SK-N-SH treated with all-trans-retinoic acid at 6 μM for 48 hours (cell line): Measurements from ENCODE around the gene ACTL8.
"Not testable (repeated sequence)": the region's sequence is repeated elsewhere in the genome, so short reads cannot be mapped to it uniquely, and the experiment has no call there.

Experiments used
- ATAC-seq: fragments of 200-7000 bp; cut with Tn5 transposase; 3 replicates; pipeline ENCODE4 v1.9.1; 2020; ENCODE audit warnings: mild to moderate bottlenecking, moderate library complexity
- ARNTL ChIP-seq: fragments of 450-650 bp; formaldehyde crosslinking; IDR thresholded peaks from 2 replicates; pipeline ENCODE4 v1.5.0; 2020; ENCODE audit warnings: low read depth, mild to moderate bottlenecking, moderate library complexity, borderline replicate concordance
- BACH2 ChIP-seq: fragments of 250-450 bp; sonication (Bioruptor Pico); IDR thresholded peaks from 2 replicates; pipeline ENCODE4 v1.9.0; 2021; ENCODE audit warnings: mild to moderate bottlenecking, borderline replicate concordance
- CSDC2 ChIP-seq: fragments of 250-450 bp; sonication (Bioruptor Pico); IDR thresholded peaks from 2 replicates; pipeline ENCODE4 v1.5.0; 2020; ENCODE audit warnings: mild to moderate bottlenecking, moderate library complexity
- GLIS3 ChIP-seq: fragments of 250-450 bp; sonication (Bioruptor Pico); IDR thresholded peaks from 2 replicates; pipeline ENCODE4 v1.5.0; 2020; ENCODE audit warnings: mild to moderate bottlenecking, moderate library complexity
- ISL1 ChIP-seq: fragments of 250-450 bp; sonication (Bioruptor Pico); IDR thresholded peaks from 2 replicates; pipeline ENCODE4 v2.1.2; 2022; ENCODE audit warnings: mild to moderate bottlenecking, moderate library complexity
- PPARA ChIP-seq: fragments of 250-450 bp; sonication (Bioruptor Pico); IDR thresholded peaks from 2 replicates; pipeline ENCODE4 v1.5.0; 2020; ENCODE audit warnings: mild to moderate bottlenecking, borderline replicate concordance
- RARB ChIP-seq: fragments of 250-450 bp; sonication (Bioruptor Pico); IDR thresholded peaks from 2 replicates; pipeline ENCODE4 v1.8.0; 2021; ENCODE audit warnings: mild to moderate bottlenecking, moderate library complexity
- SNAI2 ChIP-seq: fragments of 250-450 bp; sonication (Bioruptor Pico); IDR thresholded peaks from 2 replicates; pipeline ENCODE4 v1.5.0; 2020; ENCODE audit warnings: mild to moderate bottlenecking, moderate library complexity
- TCF4 ChIP-seq: fragments of 250-450 bp; sonication (Bioruptor Pico); IDR thresholded peaks from 2 replicates; pipeline ENCODE4 v1.8.0; 2021; ENCODE audit warnings: mild to moderate bottlenecking, moderate library complexity, borderline replicate concordance
- TOX ChIP-seq: fragments of 250-450 bp; sonication (Bioruptor Pico); IDR thresholded peaks from 2 replicates; pipeline ENCODE4 v1.8.0; 2021; ENCODE audit warnings: mild to moderate bottlenecking, moderate library complexity, borderline replicate concordance
- ZC3H10 ChIP-seq: fragments of 250-450 bp; sonication (Bioruptor Pico); IDR thresholded peaks from 2 replicates; pipeline ENCODE4 v1.5.1; 2021; ENCODE audit warnings: mild to moderate bottlenecking, moderate library complexity
- ZFP3 ChIP-seq: fragments of 250-450 bp; sonication (Bioruptor Pico); IDR thresholded peaks from 2 replicates; pipeline ENCODE4 v1.5.0; 2020; ENCODE audit warnings: mild to moderate bottlenecking, moderate library complexity
- ZFP30 ChIP-seq: fragments of 450-650 bp; formaldehyde crosslinking; IDR thresholded peaks from 2 replicates; pipeline ENCODE4 v1.5.0; 2022; ENCODE audit warnings: mild to moderate bottlenecking, moderate library complexity
- ZNF565 ChIP-seq: fragments of 450-650 bp; formaldehyde crosslinking; conservative IDR thresholded peaks from 2 replicates; pipeline ENCODE4 v1.5.0; 2020; ENCODE audit warnings: low read depth, mild to moderate bottlenecking, moderate library complexity
- ZNF70 ChIP-seq: fragments of 450-650 bp; formaldehyde crosslinking; IDR thresholded peaks from 2 replicates; pipeline ENCODE4 v1.5.0; 2020; ENCODE audit warnings: mild to moderate bottlenecking, moderate library complexity
- ZNF8 ChIP-seq: fragments of 450-650 bp; formaldehyde crosslinking; IDR thresholded peaks from 2 replicates; pipeline ENCODE4 v1.5.0; 2020; ENCODE audit warnings: mild to moderate bottlenecking, moderate library complexity
- TF ChIP-seq, protein P1 (sequence below): fragments of 250-450 bp; sonication (Bioruptor Pico); IDR thresholded peaks from 2 replicates; pipeline ENCODE4 v1.8.0; 2021; ENCODE audit warnings: low read depth, mild to moderate bottlenecking, moderate library complexity, borderline replicate concordance
- TF ChIP-seq, protein P2 (sequence below): fragments of 250-450 bp; sonication (Bioruptor Pico); IDR thresholded peaks from 2 replicates; pipeline ENCODE4 v1.5.1; 2021; ENCODE audit warnings: mild to moderate bottlenecking, moderate library complexity
- TF ChIP-seq, protein P3 (sequence below): fragments of 250-450 bp; sonication (Bioruptor Pico); IDR thresholded peaks from 2 replicates; pipeline ENCODE4 v1.5.1; 2020; ENCODE audit warnings: low read depth, mild to moderate bottlenecking, moderate library complexity
- TF ChIP-seq, protein P4 (sequence below): fragments of 250-450 bp; sonication (Bioruptor Pico); IDR thresholded peaks from 2 replicates; pipeline ENCODE4 v1.8.0; 2020; ENCODE audit warnings: mild to moderate bottlenecking, moderate library complexity, borderline replicate concordance

The ACTL8 gene

DNA sequence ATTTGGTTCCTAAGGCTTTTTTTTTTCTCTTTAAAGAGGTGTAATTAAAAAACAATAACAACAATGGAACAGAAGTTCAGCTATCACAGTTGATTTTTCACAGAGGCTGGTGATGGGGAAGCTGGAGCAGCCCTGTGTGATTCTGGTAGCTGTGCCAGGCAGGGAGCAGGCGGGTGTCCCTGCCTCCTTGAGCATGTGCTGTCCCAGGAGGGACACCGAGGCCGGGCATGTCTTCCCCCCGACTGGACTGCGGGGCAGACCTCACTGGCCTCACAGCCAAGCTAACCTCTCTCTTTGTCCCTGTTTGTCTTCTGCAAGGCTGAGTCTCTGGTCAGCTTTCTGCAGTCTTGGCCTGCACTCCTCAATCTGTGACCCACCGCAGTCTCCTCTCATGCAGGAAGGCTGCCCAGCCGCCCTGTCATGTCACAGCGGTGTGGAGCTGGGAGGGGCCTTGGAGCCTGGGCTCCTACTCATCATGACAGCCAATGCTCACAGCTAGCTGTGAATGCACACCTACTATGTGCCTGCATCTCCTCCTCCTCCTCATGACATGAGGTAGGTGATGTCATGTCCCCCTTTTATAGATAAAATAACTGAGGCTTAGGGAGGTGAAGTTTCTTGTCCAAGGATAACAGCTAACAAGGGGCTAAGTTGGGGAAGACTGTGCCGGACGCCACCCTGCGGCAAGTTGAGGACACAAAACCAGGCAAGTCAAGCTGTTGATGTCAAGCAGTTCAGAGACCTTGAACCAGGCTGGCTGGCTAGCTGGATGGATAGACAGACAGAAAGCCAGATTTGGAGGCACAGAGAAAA is 10.3 kb upstream of the ACTL8 start:
- TF ChIP-seq TCF4 (no peak), ARNTL (no peak), TOX (CRISPR knock-in tag) (no peak), ISL1 (no peak), ZC3H10 (CRISPR knock-in tag) (no peak), BACH2 (CRISPR knock-in tag) (no peak)
- TF ChIP-seq, protein P1, sequence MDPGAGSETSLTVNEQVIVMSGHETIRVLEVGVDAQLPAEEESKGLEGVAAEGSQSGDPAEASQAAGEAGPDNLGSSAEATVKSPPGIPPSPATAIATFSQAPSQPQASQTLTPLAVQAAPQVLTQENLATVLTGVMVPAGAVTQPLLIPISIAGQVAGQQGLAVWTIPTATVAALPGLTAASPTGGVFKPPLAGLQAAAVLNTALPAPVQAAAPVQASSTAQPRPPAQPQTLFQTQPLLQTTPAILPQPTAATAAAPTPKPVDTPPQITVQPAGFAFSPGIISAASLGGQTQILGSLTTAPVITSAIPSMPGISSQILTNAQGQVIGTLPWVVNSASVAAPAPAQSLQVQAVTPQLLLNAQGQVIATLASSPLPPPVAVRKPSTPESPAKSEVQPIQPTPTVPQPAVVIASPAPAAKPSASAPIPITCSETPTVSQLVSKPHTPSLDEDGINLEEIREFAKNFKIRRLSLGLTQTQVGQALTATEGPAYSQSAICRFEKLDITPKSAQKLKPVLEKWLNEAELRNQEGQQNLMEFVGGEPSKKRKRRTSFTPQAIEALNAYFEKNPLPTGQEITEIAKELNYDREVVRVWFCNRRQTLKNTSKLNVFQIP (CRISPR knock-in tag), result no peak
- TF ChIP-seq, protein P2, sequence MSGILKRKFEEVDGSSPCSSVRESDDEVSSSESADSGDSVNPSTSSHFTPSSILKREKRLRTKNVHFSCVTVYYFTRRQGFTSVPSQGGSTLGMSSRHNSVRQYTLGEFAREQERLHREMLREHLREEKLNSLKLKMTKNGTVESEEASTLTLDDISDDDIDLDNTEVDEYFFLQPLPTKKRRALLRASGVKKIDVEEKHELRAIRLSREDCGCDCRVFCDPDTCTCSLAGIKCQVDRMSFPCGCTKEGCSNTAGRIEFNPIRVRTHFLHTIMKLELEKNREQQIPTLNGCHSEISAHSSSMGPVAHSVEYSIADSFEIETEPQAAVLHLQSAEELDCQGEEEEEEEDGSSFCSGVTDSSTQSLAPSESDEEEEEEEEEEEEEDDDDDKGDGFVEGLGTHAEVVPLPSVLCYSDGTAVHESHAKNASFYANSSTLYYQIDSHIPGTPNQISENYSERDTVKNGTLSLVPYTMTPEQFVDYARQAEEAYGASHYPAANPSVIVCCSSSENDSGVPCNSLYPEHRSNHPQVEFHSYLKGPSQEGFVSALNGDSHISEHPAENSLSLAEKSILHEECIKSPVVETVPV, result no peak
- ATAC-seq, result no peak

DNA sequence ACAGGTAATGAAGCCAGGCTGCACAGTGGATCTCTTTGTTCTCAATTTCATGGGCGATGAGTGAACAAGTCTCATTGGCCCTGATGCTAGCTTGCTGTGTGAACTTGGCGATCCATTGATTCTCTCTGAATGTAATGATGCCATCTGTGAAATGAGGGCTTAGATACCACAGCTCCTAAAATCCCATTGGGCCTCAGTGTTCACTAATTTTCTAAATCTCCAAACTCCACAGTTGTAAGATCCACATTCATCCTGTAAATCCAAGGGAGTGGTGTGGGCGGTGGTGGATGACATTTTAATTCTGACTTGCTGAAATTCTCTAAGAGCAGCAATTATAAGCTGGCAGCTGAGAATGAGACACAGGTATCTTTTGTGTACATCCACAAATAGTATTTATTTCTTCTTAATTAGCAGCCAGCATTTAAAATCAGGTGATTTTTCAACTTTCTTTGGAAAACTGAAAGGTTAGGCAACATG is 9.6 kb upstream of the ACTL8 start:
- no peak for ATAC-seq
- TF ChIP-seq ZNF565 (CRISPR knock-in tag) (no peak), ZFP3 (CRISPR knock-in tag) (no peak), PPARA (no peak), SNAI2 (no peak), ZC3H10 (CRISPR knock-in tag) (no peak), ZNF70 (CRISPR knock-in tag) (no peak), BACH2 (CRISPR knock-in tag) (no peak), GLIS3 (no peak), ARNTL (no peak), ISL1 (no peak), ZFP30 (CRISPR knock-in tag) (no peak), CSDC2 (no peak), ZNF8 (CRISPR knock-in tag) (no peak), RARB (CRISPR knock-in tag) (no peak)
- TF ChIP-seq, protein P1 (CRISPR knock-in tag), result no peak
- TF ChIP-seq, protein P3, sequence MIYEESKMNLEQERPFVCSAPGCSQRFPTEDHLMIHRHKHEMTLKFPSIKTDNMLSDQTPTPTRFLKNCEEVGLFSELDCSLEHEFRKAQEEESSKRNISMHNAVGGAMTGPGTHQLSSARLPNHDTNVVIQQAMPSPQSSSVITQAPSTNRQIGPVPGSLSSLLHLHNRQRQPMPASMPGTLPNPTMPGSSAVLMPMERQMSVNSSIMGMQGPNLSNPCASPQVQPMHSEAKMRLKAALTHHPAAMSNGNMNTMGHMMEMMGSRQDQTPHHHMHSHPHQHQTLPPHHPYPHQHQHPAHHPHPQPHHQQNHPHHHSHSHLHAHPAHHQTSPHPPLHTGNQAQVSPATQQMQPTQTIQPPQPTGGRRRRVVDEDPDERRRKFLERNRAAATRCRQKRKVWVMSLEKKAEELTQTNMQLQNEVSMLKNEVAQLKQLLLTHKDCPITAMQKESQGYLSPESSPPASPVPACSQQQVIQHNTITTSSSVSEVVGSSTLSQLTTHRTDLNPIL (CRISPR knock-in tag), result no peak

DNA sequence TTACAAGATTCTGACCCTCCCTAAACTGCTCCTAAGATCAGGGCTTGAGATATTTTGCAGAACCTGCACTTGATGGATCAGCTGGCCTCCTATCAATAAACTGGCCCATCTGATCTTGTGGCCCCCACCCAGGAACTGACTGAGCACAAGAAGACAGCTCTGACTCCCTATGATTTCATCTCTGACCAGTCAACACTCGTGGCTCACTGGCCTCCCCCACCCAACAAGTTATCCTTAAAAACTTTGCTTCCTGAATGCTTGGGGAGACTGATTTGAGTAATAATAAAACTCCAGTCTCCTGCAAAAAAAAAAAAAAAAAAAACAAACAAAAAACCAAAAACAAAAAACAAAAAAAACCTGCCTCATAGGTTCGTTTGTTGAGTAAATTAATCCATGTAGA is 8.9 kb upstream of the ACTL8 start:
- ATAC-seq, result not testable (repeated sequence)

DNA sequence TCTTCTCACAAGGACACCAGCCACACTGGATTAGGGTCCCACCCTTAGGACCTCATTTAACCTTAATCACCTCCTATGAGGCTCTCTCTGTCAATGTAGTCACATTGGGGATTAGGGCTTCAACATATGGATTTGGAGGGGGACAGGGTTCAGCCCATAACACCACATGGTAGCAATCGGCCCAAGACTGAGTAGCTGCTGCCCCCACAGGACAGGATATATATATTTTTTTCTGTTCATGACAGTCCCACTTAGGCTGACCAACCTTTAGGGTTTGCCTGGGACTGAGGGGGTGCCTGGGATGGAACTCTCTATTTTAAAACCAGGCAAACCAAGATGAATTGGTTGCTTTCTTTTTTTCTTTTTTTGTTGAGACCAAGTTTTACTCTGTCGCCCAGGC is 8.2 kb upstream of the ACTL8 start:
- no peak for ATAC-seq
- TF ChIP-seq, protein P4, sequence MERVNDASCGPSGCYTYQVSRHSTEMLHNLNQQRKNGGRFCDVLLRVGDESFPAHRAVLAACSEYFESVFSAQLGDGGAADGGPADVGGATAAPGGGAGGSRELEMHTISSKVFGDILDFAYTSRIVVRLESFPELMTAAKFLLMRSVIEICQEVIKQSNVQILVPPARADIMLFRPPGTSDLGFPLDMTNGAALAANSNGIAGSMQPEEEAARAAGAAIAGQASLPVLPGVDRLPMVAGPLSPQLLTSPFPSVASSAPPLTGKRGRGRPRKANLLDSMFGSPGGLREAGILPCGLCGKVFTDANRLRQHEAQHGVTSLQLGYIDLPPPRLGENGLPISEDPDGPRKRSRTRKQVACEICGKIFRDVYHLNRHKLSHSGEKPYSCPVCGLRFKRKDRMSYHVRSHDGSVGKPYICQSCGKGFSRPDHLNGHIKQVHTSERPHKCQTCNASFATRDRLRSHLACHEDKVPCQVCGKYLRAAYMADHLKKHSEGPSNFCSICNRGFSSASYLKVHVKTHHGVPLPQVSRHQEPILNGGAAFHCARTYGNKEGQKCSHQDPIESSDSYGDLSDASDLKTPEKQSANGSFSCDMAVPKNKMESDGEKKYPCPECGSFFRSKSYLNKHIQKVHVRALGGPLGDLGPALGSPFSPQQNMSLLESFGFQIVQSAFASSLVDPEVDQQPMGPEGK (CRISPR knock-in tag), result no peak
- TF ChIP-seq, protein P1 (CRISPR knock-in tag), result no peak
- TF ChIP-seq, protein P3 (CRISPR knock-in tag), result no peak
- TF ChIP-seq ARNTL (no peak), RARB (CRISPR knock-in tag) (no peak), ZNF565 (CRISPR knock-in tag) (no peak), ZFP3 (CRISPR knock-in tag) (no peak), ZNF8 (CRISPR knock-in tag) (no peak), BACH2 (CRISPR knock-in tag) (no peak), CSDC2 (no peak), ZNF70 (CRISPR knock-in tag) (no peak), ZC3H10 (CRISPR knock-in tag) (no peak)
- TF ChIP-seq, protein P2, result no peak
